PC-9 (cell line): ENCODE data around the gene PAPOLG. TPM values are rescaled to one million over a fixed set of nuclear protein-coding genes. Genes with fewer than 3 reads are reported as not detected.

Source experiments
- BruUV-seq: library from RNA; stranded (reverse); fragments of 400-500 nt; replicated peaks from 2 replicates; lab custom pipeline; 2021; lab: Mats Ljungman, UMichigan
- CTCF ChIA-PET: fragments of 300-600 bp; sonication (Branson Sonifier 250); formaldehyde crosslinking; loops from one replicate; lab custom pipeline; 2022; ENCODE audit warnings: antibody characterized with exemption; lab: Charles Lee
- POLR2A ChIA-PET: fragments of 300-600 bp; sonication (Branson Sonifier 250); formaldehyde crosslinking; loops from one replicate; lab custom pipeline; 2022; ENCODE audit warnings: antibody characterized with exemption; ENCODE audit not compliant: unreplicated experiment; lab: Charles Lee
- DNase-seq, 2 experiments: peaks; one replicate each; pipeline versions ENCODE4 v3.0.0 to v3.0.0-alpha.2; 2015 to 2022; ENCODE audit warnings: mixed read lengths in 1 of 2
- H2AFZ ChIP-seq: fragments of 200-600 bp; sonication (generic); 2 replicates; pipeline ENCODE4 v1.8.1; 2017; ENCODE audit warnings: antibody characterized with exemption
- H3F3A ChIP-seq: fragments of 200-600 bp; sonication (generic); 2 replicates; pipeline ENCODE4 v1.8.1; 2017; ENCODE audit warnings: antibody characterized with exemption, mild to moderate bottlenecking, low read depth; ENCODE audit not compliant: insufficient read depth
- H3K27ac ChIP-seq: fragments of 200-600 bp; sonication (generic); 2 replicates; pipeline ENCODE4 v1.6.1; 2016; ENCODE audit warnings: mixed run types
- H3K27me3 ChIP-seq: fragments of 200-600 bp; sonication (generic); 2 replicates; pipeline ENCODE4 v1.6.1; 2016; ENCODE audit warnings: low read depth, mixed run types; ENCODE audit not compliant: insufficient read depth
- H3K36me3 ChIP-seq: fragments of 200-600 bp; sonication (generic); 2 replicates; pipeline ENCODE4 v1.6.1; 2016; ENCODE audit warnings: low read depth, mixed run types
- H3K4me1 ChIP-seq: fragments of 200-600 bp; sonication (generic); replicated peaks from 2 replicates; pipeline ENCODE4 v1.6.1; 2016; ENCODE audit warnings: mixed run types; ENCODE audit not compliant: insufficient read depth
- H3K4me2 ChIP-seq: fragments of 200-600 bp; sonication (generic); 2 replicates; pipeline ENCODE4 v1.6.1; 2017; ENCODE audit warnings: mixed run types
- H3K4me3 ChIP-seq: fragments of 200-600 bp; sonication (generic); 2 replicates; pipeline ENCODE4 v1.6.1; 2016; ENCODE audit warnings: mixed run types
- H3K79me2 ChIP-seq: fragments of 200-600 bp; sonication (generic); 2 replicates; pipeline ENCODE4 v1.6.1; 2017; ENCODE audit warnings: low read depth, mixed run types
- H3K9me2 ChIP-seq: fragments of 200-600 bp; sonication (generic); 2 replicates; pipeline ENCODE4 v1.8.1; 2017; ENCODE audit warnings: mild to moderate bottlenecking; ENCODE audit not compliant: insufficient read depth
- H3K9me3 ChIP-seq: fragments of 200-600 bp; sonication (generic); 2 replicates; pipeline ENCODE4 v1.8.1; 2016; ENCODE audit warnings: low read depth; ENCODE audit not compliant: insufficient read depth
- H4K20me1 ChIP-seq: fragments of 200-600 bp; sonication (generic); 2 replicates; pipeline ENCODE4 v1.8.1; 2017; ENCODE audit not compliant: insufficient read depth
- CTCF ChIP-seq: fragments of 200-600 bp; sonication (generic); conservative IDR thresholded peaks from 2 replicates; pipeline ENCODE4 v1.6.1; 2017; ENCODE audit warnings: mixed run types, antibody characterized with exemption, mild to moderate bottlenecking, moderate library complexity
- EZH2 ChIP-seq: fragments of 200-600 bp; sonication (generic); IDR thresholded peaks from 2 replicates; pipeline ENCODE4 v1.8.0; 2017; ENCODE audit warnings: antibody characterized with exemption, low read depth
- intact Hi-C: fragments of 100-400 bp; cut with micrococcal nuclease; formaldehyde crosslinking; loops from one replicate; pipeline ENCODE4 v1.10.0; 2022; ENCODE audit not compliant: unreplicated experiment
- total RNA-seq: library from RNA; stranded (reverse); gene quantifications from 2 replicates; pipeline ENCODE4 v1.2.3, GENCODE V29; 2021

Gene PAPOLG
- total RNA-seq, 1 experiment from 2014 or later, result 13.7 TPM

DNA sequence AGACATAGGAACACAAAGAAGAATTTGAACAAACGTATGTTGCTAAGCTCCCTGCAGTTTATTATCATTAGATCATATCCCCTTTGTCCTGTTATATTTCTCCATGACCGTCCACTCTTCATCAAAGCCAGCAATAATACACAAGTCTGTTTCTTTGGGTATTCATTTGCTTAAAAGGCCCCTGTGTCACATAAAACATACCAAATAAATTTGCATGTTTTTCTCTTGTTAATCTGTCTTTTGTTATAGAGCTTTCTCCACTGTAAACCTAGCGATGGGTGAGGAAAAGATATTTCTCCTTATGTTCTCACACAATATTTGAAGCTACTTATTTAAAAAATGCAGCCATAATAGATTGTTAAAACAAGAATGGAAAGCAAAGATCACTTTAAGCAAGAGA lies 82.4 kb downstream of the PAPOLG start:
- CTCF ChIA-PET, result no interaction called here
- Histone ChIP-seq H3K4me3 (no peak overlapping the region), H3K9me2 (no peaks in the 10 kb centered on the region), H3F3A (no peaks in the 10 kb centered on the region), H4K20me1 (no peaks in the 10 kb centered on the region), H3K4me2 (no peak overlapping the region), H3K4me1 (no peaks in the 10 kb centered on the region), H3K27me3 (peaks cover 13% of the 10 kb centered on the region; the same call in 1 of the 2 replicates), H2AFZ (no peak overlapping the region), H3K36me3 (no peaks in the 10 kb centered on the region), H3K9me3 (no peaks in the 10 kb centered on the region), H3K79me2 (no peaks in the 10 kb centered on the region), H3K27ac (no peak overlapping the region)
- TF ChIP-seq CTCF (no peak), EZH2 (no peak)
- no peak for DNase-seq
- no TSS peak for BruUV-seq
- POLR2A ChIA-PET, result no interaction called here
- intact Hi-C loops, result no loop called here

DNA sequence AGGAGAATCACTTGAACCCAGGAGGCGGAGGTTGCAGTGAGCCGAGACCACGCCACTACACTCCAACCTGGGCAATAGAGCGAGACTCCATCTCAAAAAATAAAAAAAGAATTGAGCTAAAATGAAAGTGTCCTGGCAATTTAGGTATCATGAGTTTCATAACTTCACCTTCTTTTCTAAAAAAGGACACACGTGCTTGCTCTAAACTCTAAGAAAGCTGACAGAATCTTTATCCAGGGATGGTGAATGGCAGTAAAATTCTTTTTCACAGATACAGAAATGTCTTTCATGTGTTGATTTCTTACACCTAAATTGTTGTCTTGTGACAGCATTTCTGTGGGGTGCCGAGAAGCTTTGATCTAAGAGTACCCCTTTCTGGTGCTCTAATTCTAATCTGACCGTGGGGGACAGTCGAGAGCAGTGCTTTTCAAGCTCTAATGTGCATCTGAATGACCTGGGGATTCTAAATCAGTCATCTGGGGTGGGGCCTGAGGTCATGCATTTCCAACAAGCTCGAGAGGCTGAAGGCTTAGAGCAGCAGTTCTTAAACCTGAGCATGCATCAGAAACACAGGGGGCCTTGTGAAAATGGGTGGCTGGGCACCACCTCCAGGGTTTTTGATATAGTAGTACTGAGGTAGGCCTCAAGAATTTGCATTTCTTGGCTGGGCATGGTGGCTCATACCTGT lies 83.2 kb downstream of the PAPOLG start:
- Histone ChIP-seq H4K20me1 (no peaks in the 10 kb centered on the region), H3K36me3 (no peaks in the 10 kb centered on the region), H3K79me2 (no peaks in the 10 kb centered on the region), H3F3A (no peaks in the 10 kb centered on the region), H3K4me3 (no peak overlapping the region), H3K9me2 (no peaks in the 10 kb centered on the region), H3K9me3 (no peaks in the 10 kb centered on the region), H3K4me1 (no peaks in the 10 kb centered on the region), H3K4me2 (no peak overlapping the region), H2AFZ (no peak overlapping the region), H3K27ac (no peak overlapping the region), H3K27me3 (peaks cover 6% of the 10 kb centered on the region; the same call in 1 of the 2 replicates)
- no TSS peak for BruUV-seq
- ChIA-PET CTCF (no interaction called here), POLR2A (no interaction called here)
- intact Hi-C loops, result no loop called here
- TF ChIP-seq CTCF (no peak), EZH2 (no peak)
- no peak for DNase-seq

DNA sequence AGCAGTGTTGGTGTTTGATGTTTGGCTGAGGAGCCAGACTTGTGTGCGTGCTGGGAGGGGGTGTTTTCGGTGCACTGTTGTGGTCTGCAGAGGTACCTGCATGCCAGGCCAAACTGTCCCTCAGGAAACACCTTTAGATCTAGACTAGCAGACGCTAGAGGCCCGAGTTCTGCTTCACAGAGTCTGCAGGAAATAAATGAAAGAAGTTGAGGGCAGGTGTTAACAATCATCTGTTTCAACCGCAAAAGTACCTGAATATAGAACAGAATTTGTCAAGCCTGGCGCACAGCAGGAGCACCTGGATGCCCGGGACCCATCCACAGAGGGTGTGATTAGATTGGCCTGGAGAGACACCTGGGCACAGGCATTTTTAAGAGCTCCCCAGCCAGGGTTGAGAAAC lies 84.8 kb downstream of the PAPOLG start:
- POLR2A ChIA-PET, result no interaction called here
- intact Hi-C loops, result no loop called here

More for the DNA sequence above, 84.8 kb downstream of the PAPOLG start:
- Histone ChIP-seq H3F3A (no peaks in the 10 kb centered on the region), H3K36me3 (no peaks in the 10 kb centered on the region), H3K4me3 (no peak overlapping the region), H3K4me1 (no peaks in the 10 kb centered on the region), H3K4me2 (no peak overlapping the region), H3K27me3 (no peaks in the 10 kb centered on the region), H3K79me2 (no peaks in the 10 kb centered on the region), H3K9me3 (no peaks in the 10 kb centered on the region), H2AFZ (no peak overlapping the region; the same call in 1 of the 2 replicates), H3K27ac (no peak overlapping the region), H3K9me2 (no peaks in the 10 kb centered on the region), H4K20me1 (no peaks in the 10 kb centered on the region)
- CTCF ChIA-PET, result no interaction called here
- no TSS peak for BruUV-seq
- no peak for DNase-seq
- no peak for TF ChIP-seq CTCF
- no peak for TF ChIP-seq EZH2
